GM13977 (cell line): ENCODE data around the gene TCERG1L.

Experiments used
- DNase-seq: peaks from one replicate; pipeline ENCODE4 v3.0.0; 2012; ENCODE audit warnings: low spot score
- CTCF ChIP-seq: IDR thresholded peaks from 2 replicates; pipeline ENCODE4 v1.5.1; 2012; ENCODE audit warnings: mild to moderate bottlenecking, control low read depth; ENCODE audit not compliant: insufficient read depth; ENCODE audit errors: extremely low read depth, missing control alignments
- in situ Hi-C: fragments of 300-500 bp; cut with MboI; formaldehyde crosslinking; loops from one replicate; pipeline ENCODE4 v1.12.0; 2022; ENCODE audit warnings: low sequenced_read_pairs, low pct_unique_long_range_greater_than_20kb, mixed read lengths, inconsistent platforms; ENCODE audit not compliant: unreplicated experiment

The TCERG1L gene

DNA sequence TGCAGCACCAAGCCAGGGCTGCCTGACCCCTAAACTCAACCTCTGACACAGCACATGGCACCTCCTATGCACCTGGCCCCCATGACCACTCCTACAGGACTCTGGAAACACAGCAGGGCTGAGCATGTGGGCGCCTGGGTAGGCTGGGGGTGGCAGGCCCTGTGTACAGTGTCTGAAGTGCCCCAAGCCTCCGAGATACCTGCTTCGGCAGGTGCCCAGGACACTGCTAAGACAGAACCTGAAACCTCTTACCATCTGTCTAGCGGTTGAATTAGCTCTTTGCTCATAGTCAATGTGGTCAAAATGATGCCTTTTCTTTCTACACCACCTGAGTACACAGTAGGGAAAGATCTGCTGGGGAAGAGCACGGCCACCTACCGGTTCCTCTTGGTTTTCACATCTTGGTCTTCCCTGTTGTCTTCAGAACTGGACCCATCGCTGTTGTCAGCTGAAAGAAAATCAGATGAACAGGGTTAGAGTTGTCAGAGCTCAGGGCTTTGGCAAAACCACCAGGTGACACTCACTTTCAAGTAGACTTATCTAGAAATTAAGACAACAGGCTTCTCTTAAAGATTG, 177.4 kb downstream of the TCERG1L start:
- no peak for TF ChIP-seq CTCF
- in situ Hi-C loops: no loop called here
- DNase-seq: no peak

GRCh38 chr10:131132681-131133080, 178.8 kb downstream of the TCERG1L start:
- in situ Hi-C loops: no loop called here
- no peak for TF ChIP-seq CTCF
- DNase-seq: no peak

GRCh38 chr10:131131726-131132591, 179.6 kb downstream of the TCERG1L start:
- DNase-seq: no peak
- in situ Hi-C loops: no loop called here
- no peak for TF ChIP-seq CTCF

DNA sequence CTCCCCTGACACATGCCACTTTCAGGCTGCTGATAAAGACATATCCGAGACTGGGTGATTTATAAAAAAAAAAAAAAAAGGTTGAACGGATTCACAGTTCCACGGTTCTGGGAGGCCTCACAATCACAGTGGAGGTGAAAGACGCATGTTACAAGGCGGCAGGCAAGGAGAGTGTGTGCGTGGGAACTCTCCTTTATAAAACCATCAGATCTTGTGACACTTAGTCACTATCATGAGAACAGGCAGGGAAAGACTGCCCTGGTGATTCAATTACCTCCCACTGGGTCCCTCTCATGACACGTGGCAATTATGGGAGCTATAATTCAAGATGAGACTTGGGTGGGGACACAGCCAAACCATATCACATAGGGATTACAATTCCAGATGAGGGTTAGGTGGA, 181.5 kb downstream of the TCERG1L start:
- in situ Hi-C loops: no loop called here
- no peak for DNase-seq
- no peak for TF ChIP-seq CTCF

GRCh38 chr10:131129544-131129943, 182.0 kb downstream of the TCERG1L start:
- in situ Hi-C loops: no loop called here
- DNase-seq: no peak
- TF ChIP-seq CTCF: no peak

DNA sequence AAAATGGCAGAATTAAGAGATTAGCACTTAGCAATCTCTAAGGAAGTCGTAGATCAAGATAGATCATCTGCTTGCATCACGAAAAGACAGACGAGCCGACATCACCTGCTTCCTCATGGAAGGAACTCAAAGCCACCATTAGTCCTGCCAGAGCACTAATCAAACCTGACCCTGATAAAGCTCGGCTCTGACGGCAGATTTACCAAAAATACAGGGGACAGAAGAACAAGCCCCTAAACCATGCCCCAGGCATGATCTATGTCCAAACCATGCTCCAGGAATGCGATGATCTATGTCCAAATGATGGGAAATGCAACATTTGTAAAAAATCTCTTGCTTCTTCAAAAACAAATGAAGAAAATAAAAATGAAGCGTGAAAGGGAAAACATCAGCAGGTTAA, 182.8 kb downstream of the TCERG1L start:
- in situ Hi-C loops: no loop called here
- DNase-seq: no peak
- TF ChIP-seq CTCF: no peak
